HG02885 (cell line): Measurements from ENCODE around the gene SHROOM3.

Experiments used
- ATAC-seq: cut with Tn5 transposase; IDR thresholded peaks from one replicate; pipeline ENCODE4 v1.9.1; 2021; ENCODE audit warnings: mild to moderate bottlenecking; ENCODE audit not compliant: unreplicated experiment, poor library complexity

Gene SHROOM3

GRCh38 chr4:76614589-76614988 is 179.6 kb downstream of the SHROOM3 start:
- no peak for ATAC-seq

- ATAC-seq = no peak
Measured at GRCh38 chr4:76615999-76616398, 181.0 kb downstream of the SHROOM3 start.

GRCh38 chr4:76616526-76616925 is 181.5 kb downstream of the SHROOM3 start:
- ATAC-seq = no peak

DNA sequence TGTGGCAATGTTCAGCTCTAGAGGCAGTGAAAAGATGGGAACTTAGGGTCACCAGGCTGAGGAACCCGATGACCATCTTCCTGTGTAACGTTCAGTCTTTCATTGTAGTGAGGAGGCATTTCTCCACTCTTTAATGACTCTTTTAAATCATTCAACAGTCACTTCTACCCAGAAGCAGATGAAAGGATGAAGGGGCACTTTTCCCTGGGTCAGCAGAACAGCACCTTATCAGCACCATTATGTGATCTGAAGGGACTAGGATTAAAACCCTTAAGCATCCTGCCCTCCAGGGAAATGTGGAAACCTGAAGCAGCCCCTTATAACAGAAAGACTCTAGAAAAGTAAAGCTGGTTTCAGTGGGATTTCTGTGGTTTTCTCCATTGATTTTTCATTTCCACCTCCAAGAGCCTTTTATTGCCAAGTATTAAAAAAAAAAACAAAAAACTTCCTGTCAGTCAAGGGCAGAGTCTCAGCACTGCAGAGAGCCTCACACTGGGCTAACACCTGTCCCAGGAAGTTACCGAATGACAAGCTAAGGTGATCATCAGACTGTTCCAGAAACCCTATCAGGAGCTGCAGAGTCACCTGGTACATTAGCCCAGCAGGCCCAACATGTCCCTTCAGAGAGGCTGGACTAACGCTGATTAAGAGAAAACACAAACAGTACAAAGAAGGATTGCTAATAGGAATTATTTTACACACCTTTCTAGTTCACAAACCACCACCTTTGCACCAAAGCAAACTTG is 185.9 kb downstream of the SHROOM3 start:
- no peak for ATAC-seq

- ATAC-seq = no peak
Measured at GRCh38 chr4:76622126-76622525, 187.1 kb downstream of the SHROOM3 start.

DNA sequence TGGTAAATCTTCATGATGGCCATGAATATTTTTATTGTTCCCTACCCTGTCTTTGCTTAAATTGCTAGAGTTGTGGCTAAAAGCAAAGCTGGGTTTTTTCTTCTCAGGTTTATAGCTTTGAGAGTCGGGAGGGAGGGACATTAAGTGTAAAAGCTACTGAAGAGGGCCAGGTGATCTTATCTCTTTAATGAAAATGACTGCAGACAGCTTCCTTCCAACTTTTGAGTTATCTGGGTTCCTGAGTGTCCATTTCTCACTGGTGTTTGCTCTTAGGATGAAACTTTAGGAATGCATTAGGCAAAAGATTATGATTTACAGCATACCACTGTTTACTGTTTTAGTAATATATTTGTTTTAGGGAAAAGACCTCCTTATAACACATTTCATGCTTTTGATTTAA is 187.7 kb downstream of the SHROOM3 start:
- no peak for ATAC-seq

DNA sequence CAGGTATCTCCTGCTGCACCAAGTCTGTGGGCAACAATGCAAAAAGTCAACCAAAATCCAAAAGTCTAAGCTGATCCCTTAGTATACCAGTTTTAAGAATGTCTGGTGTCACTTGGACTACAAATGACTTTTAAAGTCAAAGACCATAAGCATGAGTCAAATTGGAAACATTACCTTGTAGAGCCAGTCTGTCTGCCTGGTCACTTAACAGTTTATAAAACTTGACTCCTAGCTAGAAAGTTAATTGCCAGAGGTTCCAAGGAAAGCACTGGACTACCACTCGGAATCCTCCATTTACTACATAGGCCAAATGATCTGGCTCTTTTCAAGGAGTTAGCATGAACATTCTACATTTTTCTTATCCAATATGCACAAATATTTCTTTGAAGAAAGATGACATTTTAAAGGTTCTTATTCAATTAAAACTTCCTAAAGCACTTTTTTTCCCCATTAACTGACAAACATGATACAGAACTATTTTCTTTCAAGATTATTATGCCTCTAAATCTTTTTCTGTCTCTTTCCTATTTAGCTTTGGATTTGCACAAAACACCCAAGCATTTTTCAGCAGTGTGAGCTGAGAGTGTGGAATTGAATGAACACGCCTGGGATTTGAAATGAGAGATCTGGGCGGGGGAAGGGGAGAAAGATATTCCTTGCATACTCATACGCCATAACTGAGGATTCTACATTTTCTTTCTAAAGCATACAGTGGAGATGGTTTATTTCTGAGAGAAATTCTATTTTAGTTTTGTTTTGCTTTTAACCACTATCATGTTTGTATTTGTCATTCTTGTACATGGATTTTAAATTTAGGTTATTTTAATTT is 188.4 kb downstream of the SHROOM3 start:
- ATAC-seq = no peak

- no peak for ATAC-seq
Measured at GRCh38 chr4:76624241-76624681, 189.2 kb downstream of the SHROOM3 start.

- no peak for ATAC-seq
Measured at GRCh38 chr4:76624931-76625715, 190.1 kb downstream of the SHROOM3 start.

DNA sequence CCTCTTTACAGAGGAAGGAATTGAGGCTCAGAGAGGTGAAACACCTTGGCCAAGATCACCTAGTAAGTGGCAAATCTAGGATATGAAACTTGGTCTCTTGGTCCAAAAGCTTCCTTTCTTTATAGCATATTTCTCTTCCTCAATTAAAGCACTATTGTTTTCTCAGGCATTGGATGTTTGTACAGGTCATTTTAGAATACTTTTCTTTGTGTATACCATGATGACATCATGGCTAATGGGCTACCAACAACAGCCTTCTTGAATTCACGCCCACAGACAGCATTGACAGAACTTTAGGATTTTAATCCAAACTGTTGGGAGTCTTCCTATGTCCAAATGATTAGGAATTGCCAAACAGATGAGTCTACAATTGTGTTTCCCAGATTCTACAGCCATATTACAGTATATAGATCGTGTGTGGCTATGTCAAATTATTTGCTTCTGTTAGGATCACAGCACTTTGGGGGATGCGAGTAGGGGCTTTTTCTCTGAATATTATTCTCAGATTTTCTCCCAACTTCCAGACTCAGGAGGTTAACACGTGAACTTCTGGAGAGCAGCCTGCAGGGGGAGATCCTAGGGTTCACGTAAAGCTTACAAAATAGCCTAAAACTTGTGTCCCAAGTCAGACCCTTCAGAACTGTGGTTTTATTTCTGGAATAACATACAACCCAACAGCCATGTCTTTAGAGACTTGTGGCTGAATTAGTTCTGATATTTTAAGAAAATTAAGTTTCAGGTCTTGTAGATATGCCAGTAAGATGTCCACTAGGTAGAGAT is 191.8 kb downstream of the SHROOM3 start:
- no peak for ATAC-seq

DNA sequence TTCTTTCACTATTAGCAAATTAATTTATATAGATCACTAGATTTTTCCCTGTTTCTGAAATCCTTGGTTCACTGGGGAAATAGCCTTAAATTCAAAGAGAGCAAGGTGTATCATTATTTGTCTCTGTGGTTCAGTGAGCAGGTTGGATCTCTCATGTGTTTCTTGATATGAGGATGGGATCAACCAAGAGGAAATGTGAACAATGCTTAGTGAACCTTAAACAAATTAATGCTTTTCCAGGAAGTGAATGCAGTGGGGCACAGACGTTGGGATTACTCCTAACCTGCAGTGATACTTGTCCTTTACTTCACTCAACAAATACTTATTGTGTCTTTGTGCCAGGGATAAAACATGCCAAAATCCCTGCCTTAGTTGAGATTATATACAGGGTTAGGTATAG is 193.2 kb downstream of the SHROOM3 start:
- ATAC-seq = no peak

- no peak for ATAC-seq
Measured at GRCh38 chr4:76630741-76631140, 195.7 kb downstream of the SHROOM3 start.

DNA sequence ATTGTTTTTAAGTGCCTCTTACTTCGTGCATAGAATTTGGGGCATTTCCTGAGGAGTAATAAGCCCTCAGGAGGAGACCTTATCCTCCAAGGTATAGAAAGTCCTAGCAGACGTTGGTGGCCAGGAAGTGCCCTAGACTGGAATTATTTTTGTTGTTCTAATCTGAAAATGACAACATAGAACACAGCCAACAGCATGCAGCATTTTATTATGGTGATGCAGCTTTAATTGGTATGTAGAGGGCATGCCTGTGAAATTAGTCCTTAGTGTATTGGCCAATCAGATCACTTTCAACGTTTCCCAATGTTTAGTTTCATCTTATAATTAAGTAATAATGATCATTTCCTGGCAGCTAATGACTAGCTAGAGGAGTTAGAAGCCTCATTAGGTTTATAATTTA is 199.2 kb downstream of the SHROOM3 start:
- no peak for ATAC-seq

- no peak for ATAC-seq
Measured at GRCh38 chr4:76637712-76638361, 202.8 kb downstream of the SHROOM3 start.

GRCh38 chr4:76639288-76639687 is 204.3 kb downstream of the SHROOM3 start:
- no peak for ATAC-seq

- no peak for ATAC-seq
Measured at GRCh38 chr4:76640353-76640910, 205.4 kb downstream of the SHROOM3 start.

GRCh38 chr4:76641351-76641750 is 206.3 kb downstream of the SHROOM3 start:
- no peak for ATAC-seq

DNA sequence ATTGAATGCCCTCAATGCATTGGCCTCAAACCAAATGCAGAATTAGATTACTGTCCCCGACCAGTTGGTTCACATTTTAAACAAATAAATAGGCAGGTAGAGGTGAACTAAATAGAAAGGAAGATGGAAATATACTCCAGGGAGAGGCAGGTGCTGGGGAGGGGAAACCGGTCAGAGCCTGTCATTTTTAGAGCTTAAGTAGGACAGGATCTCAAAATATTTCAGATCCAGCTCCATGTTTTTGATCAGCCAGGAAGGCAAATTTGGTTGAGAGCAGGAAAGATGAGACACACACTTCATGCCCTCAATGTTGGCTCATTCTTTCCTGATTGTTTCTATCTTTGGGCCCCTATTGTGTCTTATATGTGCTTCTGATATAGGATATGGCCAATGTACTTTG is 206.7 kb downstream of the SHROOM3 start:
- no peak for ATAC-seq

GRCh38 chr4:76644831-76645485 is 209.9 kb downstream of the SHROOM3 start:
- ATAC-seq = no peak
